NCI-H510A (cell line): ENCODE data around the gene TAF1C.
"Not testable (repeated sequence)": the region's sequence is repeated elsewhere in the genome, so short reads cannot be mapped to it uniquely, and the experiment has no call there.

ENCODE experiments used
- DNase-seq: peaks from one replicate; lab custom pipeline; 2025; lab: John Stamatoyannopoulos, UW

Gene TAF1C

DNA sequence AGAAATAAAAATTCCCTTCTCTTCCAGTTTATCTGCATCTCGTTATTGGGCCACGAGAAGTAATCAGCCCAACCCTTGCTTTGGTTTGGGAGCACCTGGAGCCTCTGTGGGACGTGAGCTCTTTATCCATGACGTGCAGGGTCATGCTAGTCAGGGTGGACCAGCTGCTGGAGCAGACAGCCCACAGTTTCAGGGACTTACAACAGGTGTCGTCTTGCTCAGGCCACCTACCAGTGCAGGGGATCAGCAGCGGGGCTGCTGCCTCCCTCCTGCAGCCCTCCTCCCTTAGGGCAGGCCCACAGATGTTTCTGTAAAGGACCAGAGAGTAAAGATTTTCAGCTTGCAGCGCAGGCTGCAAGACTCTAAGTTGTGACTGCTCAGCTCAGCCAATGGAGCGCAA, 21.0 kb upstream of the TAF1C start:
- DNase-seq, result no peak

DNA sequence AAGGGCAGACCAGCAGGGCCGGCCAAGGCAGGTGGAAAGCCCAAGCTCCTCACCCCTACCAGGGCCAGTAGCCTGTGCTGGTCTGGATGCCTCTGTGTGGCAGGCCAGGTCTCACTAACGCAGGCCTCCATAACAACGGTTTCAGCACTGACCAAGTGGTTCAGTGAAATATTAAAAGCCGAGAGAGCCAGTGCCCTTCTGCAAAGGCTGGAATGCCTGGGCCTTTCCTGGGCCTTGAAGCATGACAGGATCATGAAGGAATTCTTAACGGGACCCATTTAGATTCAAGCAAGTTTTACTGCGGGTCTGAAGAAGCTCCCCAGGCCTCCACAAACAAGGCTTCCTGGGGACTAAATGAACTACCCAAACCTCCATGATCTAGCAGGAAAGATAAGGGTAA, 20.4 kb upstream of the TAF1C start:
- no peak for DNase-seq

DNA sequence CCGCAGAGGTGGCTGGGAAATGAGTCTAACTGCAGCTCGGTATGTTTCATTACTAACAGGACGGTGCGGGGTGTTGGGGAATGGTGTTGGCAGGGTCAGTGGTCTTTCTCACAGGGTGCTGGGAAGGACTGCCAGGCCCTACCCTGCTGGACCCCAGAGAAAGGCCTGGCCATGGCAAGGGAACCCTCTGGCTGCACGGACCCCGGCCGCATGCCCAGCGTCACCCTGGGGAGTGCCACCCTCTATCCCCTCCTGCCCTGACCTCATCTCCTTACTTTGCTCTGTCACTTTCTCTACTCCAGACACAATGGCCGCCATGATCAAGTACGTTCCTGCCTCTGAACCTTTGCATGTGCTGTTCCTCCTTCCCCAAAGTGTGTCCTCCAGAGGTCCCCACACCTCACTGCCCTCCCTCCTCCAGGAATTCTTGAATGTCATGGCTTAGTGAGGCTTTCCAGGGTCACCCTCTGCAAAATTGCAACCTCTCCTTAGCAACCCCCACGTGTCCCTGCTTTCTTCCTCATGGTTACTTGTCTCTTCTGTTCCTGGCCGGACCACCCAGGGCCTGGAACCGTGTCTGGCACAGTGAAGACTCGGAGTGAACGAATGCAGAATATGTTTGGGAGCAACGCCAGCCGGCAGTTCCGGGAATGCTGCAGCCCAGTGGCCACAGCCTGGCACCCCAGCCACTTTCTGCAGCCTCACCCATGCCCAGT, 19.3 kb upstream of the TAF1C start:
- no peak for DNase-seq

DNA sequence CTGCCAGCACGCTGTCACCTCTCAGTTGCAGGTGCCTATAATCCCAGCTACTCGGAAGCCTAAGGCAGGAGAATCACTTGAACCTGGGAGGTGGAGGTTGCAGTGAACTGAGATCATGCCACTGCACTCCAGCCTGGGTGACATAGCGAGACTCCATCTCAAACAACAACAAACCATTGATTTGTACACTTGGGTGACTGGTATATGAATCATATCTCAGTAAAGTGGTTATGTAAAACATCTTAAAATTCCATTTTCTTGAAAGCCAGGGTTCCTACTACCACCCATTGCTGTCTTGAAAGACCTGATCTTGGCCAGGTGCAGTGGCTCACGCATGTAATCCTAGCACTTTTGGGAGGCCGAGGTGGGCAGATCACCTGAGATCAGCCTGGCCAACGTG, 18.3 kb upstream of the TAF1C start:
- not testable (repeated sequence) for DNase-seq

DNA sequence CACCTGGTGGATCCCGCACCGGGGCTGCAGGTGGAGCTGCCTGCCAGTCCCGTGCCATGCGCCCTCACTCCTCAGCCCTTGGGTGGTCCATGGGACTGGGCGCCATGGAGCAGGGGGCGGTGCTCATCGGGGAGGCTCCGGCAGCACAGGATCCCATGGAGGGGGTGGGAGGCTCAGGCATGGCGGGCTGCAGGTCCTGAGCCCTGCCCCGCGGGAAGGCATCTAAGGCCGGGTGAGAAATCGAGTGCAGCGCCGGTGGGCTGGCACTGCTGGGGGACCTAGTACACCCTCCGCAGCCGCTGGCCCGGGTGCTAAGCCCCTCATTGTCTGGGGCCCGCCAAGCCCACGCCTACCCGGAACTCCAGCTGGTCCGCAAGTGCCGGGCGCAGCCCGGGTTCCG, 17.7 kb upstream of the TAF1C start:
- DNase-seq, result not testable (repeated sequence)

DNA sequence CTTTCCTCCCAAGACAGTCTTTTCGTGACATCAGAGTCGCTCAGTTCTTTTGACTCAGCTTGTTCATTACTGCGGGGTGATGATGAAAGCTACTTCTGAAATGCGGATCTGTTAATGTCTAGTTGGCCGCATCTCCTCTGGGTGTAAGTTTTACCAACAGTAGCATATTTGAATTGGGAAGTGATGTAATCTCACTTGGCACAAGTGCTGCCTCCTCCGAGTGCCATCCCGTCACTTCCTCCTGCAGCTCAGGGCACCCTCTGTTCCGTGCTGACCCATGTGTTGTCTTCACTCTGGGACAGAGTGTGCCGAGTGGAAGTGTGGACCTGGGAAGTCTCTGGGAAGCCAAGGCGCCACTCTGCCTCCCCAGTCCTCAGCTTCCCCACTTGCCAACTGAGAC, 13.0 kb upstream of the TAF1C start:
- DNase-seq, result no peak

DNA sequence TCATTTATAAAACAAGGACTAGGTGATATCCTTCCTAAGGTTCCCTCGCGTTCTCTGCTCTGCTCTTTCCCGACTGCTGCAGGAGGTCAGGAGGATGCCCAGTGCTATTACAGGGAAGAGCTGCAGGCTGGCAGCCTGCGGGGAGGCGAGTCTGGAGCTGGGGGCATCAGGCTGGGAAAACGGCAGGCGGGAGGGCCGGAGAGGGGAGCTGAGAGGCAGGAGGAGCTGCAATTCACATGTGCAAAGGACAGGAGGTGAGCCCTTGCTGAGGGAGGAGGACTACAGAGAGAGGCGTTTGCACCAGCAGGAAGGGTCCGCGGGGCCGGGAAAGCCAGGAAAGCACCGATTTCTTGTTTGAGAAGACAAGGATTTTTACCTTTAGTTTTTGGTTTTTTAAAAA, 12.2 kb upstream of the TAF1C start:
- DNase-seq, result no peak

DNA sequence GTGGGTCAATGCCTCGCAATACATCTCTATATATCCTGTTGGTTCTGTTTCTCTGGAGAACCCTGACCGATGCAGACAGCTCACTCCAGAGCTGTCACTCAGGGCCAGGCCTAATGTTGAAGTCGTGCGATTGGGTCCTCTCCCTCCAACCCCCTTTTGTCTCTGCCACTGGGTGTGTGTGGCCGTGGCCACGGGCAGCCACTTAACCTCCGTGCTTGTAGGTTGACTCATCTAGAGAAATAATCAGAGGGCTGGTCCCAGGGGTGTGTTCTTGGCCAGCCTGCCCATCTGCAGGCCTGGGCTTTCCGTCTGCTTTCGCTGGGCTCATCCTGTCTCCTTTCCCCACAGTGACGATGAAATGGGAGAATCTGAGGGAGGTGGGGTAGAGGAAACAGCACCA, 11.5 kb upstream of the TAF1C start:
- DNase-seq, result no peak

DNA sequence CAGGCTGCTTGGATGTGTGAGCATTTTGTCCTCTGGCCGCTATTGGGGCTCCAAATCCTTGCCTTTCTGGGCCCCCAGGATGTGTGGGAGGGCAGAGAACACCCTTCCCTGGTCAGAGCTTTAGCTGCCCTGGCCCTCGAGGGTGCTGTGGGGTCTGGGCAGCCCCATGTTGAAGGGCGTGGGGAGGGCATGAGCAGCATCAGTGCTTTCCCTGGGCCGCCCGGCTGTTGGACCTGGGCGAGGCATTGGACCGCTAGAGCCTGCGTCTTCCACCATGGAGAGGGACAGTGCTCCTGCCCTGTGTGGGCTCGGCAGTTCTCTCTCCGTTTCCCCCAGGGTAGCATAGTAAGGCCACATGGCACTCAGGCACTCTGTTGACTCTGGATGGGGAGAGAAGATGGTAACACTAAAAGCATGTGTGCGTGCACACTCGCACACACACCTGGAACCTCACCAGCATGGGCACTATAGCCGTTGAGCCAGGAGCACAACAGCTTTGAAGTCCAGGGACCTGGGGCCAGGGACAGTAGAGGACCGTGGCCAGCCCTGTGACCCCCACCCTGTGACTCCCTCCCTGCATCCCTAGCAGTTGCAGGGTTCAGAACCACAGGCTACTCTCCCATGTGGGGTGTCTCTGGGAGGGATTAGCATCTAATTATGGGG, 10.7 kb upstream of the TAF1C start:
- no peak for DNase-seq

DNA sequence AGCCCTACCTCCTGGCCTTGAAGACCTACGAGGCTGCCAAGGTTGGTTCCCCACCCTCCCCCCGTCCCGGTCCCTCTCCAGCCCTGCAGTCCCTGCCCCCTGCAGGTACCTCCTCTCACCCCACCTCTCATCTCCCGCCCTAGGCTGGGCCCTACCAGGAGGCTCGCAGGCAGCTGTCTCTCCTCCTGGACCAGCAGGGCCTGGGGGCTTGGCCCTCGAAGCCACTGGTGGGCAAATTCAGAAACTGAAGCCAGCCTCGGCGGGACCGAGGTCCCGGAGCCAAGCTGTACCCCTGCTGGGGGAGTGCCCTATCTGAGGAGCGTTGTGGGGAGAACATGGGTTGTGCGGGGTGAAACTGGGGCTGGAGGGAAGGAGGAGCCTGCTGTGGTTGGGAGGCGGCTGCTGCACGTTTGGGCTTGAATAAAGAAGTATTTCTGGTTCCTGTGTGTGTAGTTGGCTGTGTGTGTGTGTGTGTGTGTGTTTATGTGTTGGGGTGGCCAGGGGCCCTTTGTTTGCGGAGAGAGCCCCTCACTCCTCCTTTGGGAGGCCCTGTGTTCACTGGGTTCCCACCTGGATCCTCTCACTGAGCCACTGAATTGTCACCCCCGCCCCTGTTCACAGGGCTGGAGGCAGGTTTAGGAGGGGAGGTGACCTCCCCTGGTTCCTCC, 10.0 kb upstream of the TAF1C start:
- no peak for DNase-seq

DNA sequence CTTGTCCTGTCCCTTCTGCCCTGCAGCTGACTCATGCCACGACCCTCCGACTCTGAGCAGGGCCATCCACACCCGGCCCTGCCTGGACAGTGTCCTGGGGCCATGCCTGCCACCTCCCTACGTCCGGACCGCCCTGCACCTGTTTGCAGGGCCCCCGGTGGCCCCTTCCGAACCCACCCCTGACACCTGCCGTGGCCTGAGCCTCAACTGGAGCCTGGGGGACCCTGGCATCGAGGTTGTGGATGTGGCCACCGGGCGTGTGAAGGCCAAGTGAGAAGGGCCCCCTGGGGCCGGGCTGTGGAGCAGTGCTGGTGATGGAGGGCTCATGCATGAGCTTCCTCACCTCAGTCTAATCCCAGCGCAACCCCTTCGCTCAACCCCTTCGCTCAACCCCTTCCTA, 9.2 kb upstream of the TAF1C start:
- no peak for DNase-seq

DNA sequence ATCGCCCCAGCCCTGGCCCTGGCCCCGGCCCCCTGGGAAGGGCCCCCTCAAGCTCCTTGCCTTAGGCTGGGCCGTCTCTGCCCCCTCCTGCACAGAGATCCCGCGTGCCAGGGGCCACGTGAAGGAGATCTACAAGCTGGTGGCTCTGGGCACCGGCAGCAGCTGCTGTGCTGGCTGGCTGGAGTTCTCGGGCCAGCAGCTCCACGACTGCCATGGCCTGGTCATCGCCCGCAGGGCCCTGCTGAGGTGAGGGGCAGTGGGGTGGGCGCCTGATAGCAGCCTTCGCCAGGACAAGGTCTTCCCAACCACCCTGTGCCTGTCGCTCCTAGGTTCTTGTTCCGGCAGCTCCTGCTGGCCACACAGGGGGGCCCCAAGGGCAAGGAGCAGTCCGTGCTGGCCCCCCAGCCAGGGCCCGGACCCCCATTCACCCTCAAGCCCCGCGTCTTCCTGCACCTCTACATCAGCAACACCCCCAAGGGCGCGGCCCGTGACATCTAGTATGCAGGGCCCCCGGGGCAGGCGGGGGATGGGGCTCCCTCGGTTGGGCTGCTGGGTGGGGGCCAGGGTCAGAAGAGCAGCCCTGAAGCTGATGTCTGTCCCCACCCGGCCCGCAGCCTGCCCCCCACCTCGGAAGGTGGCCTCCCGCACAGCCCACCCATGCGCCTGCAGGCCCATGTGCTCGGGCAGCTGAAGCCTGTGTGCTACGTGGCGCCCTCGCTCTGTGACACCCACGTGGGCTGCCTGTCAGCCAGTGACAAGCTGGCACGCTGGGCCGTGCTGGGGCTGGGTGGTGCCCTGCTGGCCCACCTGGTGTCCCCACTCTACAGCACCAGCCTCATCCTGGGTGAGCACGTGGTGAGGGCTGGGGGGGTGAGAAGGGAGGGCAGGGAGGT, 8.6 kb upstream of the TAF1C start:
- DNase-seq, result no peak

DNA sequence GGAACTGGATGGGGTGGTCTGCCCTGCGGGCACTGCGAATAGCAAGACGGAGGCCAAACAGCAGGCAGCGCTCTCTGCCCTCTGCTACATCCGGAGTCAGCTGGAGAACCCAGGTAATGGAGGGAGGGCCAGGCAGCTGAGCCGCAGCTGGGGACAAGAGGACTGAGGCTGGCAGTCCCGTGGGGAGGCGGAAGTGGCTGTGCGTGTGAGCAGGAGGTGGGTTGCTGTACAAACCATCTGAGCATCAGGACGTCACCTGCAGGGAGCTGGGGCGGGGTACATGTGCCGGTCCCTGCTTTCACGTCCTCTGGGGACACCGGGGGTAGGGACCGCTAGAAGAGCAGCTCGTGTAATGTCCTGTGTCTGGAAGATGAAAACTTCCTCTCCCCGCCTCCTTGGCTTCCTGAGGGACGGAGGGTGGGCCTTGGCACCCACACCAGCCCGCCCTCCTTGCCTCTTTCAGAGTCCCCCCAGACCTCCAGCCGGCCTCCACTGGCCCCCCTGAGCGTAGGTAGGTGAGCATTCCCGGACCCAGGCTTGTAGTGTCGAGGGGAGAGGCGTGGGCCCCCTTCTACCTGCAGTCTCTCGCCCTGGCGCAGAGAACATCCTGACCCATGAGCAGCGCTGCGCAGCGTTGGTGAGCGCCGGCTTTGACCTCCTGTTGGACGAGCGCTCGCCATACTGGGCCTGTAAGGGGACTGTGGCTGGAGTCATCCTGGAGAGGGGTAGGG, 7.8 kb upstream of the TAF1C start:
- DNase-seq, result no peak

DNA sequence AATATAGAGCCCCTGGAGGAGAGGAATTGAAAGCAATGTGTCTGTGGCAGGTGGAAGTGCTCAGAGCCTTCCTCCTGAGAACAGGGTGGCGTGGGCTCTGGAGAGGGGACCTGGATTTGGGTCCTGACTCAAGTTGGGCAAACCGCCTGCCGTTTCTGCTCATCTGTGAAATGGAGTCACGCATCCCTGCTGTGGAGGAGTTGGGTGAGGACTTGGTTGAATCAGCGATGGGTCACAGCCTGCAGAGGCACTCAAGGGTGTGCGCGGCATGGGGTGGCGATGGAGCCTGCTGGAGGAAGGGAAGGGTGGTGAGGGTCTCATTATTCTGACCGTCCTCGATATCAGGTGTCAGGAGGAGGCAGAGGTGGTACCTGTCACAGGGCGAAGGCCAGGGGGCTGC, 7.2 kb upstream of the TAF1C start:
- no peak for DNase-seq

DNA sequence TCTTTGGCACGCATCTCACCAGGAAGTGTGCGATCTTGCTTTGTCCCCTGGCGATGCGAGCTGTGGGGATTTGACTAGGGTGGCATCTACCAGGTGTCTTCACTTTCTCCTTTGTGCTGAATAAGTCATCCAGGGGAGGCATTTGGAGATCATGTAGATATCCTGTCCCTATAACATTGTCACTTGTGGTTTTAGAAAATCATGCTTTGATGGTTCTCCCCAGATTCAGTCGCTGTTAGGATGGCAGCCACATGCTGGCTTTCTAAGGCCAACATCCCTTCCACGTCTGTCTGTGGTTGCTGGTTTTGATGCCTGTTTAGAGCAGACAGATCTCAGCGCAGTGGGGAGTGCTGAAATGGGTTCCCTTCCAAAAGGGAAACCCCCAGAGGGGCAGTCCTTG, 6.6 kb upstream of the TAF1C start:
- DNase-seq, result no peak

DNA sequence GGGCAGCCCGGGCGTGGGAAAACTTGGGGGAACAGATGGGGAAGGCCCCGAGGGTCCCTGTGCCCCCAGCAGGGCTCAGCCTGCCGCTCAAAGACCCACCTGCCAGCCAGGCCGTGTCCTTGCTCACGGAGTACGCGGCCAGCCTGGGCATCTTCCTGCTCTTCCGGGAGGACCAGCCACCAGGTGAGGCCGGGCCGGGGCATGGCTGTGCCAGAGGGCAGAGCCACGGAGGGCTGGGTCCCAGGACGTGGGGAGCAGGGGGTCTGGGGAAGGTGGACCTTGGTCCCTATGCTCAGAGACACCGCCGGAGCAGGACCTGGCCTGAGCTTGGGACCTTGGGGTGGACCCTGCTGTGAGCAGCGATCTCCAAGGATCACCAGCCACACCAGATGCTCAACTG, 4.6 kb upstream of the TAF1C start:
- DNase-seq, result no peak

DNA sequence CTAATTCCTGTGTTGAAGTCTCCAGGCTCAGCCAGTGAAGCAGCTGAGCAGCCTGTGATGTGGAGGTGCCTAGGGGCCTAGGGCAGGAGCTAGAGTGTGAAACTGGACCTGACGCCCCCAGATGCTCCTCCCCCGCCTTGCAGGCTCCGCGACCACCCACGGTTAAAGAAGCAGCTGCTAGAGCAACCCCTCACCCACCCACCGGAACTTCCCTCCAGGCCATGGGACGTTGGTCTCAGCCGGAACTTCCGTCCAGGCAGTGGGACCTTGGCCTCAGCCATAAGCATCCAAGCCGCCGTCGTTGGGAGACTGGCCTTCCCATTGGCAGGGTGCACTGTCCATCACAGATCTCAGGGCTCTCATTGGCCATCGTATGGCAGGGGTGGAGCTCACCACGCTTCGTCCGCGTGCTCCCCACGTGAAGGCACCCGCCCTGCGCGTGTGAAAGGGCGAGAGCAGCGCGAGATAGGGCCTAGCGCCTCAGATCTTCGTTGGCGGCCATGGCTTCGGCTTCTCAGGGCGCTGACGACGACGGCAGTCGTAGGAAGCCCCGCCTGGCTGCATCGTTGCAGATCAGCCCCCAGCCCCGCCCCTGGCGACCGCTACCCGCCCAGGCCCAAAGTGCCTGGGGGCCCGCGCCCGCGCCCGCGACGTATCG, 4.0 kb upstream of the TAF1C start, which contains the start of gene ADAD2:
Gene ADAD2, plus strand, starts transcription at position 427 of the 658 bp plus-strand sequence. Its CDS starts 74 bp downstream, at position 501.
- no peak for DNase-seq

DNA sequence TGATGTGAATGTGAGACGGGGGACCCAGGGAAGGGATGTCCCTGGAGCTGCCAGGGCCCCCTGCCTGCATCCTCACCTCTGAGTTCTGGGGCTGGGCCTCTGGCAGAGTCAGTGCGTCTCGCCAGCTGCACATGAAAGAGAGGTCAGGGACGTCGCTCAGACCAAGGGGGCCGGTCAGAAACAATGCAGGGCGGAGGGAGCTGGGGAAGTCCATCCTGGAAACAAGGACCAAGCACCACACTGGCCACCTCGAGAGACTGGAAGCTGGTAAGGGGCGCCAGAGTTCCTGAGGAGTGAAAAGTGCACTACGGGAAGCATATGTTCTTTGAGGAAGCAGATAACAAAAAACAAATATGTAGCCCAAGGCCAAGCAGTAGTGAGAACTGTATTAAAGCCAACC, 2.1 kb downstream of the TAF1C start:
- DNase-seq, result no peak

DNA sequence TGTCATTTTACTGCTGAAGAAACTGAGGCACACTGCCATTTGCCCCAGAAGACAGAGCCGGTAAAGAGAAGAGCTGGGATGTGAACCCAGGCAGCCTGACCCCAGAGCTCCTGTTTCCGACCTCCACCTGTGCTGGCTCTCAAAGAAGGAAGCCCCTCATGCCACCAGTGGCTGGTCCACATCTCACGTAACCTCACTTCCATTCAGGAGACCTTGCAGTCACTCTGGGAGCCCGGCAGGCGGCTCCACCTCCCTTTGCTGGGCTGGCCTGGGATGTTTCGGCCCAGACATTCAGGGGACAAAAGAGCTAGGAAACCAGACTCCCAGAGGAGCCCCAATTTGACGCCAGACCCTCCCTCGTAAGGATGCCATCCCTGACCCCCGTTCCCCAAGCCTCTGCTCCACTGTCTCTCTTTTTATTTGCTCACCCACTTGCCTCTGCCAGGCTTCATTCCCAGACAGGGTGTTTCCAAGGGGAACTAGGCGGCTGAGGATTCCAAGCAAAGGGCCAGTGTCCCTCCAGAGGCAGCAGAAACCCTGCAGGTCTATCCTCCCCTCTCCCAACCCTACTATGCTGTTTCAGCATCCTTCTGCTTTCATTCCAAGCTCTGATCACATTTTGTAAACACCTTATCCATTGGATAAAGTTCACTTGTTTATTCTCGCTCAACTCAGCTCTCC, 2.8 kb downstream of the TAF1C start:
- DNase-seq, result no peak

DNA sequence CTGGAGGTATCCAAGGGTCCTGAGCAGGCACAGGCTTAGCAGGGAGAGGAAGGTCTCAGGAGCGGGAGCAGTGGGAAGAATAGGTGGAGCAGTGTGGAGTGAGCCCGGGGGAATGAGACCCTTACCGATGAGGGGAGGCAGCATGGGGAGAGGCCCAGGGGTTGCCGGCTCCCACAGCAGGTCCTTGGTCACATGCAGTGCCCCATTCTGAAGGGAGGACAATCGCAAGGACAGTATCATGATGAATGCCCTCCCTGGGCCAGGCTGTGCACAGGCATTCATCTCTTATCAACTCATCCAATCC, 3.3 kb downstream of the TAF1C start:
- no peak for DNase-seq
